CD14-positive monocyte (primary cell): Measurements from ENCODE around the gene VPS33B. TPM values are rescaled to one million over a fixed set of nuclear protein-coding genes. Genes with fewer than 3 reads are reported as not detected.

ENCODE experiments used
- DNase-seq, 3 donors: peaks; one replicate each; pipeline ENCODE4 v3.0.0-alpha.2; 2011 to 2022
- H2AFZ ChIP-seq: 2 replicates; pipeline ENCODE4 v1.6.0; 2012; ENCODE audit warnings: mild to moderate bottlenecking, low read depth, low read length, inconsistent platforms; ENCODE audit not compliant: insufficient read depth, poor library complexity, severe bottlenecking
- H3K27ac ChIP-seq, 2 donors: 1 replicate in 1 of 2; 2 replicates in 1 of 2; pipeline ENCODE4 v1.5.1; 2012 to 2013; ENCODE audit warnings: low read length in 2 of 2, control low read depth in 1 of 2, inconsistent platforms in 1 of 2, low read depth in 1 of 2, mild to moderate bottlenecking in 1 of 2
- H3K27me3 ChIP-seq, 2 donors: one replicate each; pipeline versions ENCODE4 v1.6.0 to v1.6.1; 2011 to 2013; ENCODE audit warnings: low read length in 2 of 2; ENCODE audit not compliant: control insufficient read depth in 2 of 2, insufficient read depth in 2 of 2
- H3K36me3 ChIP-seq, 2 donors: replicated peaks in 1 of 2; 1 replicate in 1 of 2; 2 replicates in 1 of 2; pipeline versions ENCODE4 v1.5.1 to v1.6.1; 2012 to 2013; ENCODE audit warnings: low read length in 2 of 2, control low read depth in 1 of 2, inconsistent platforms in 1 of 2, mild to moderate bottlenecking in 1 of 2; ENCODE audit not compliant: insufficient read depth in 2 of 2, control insufficient read depth in 1 of 2
- H3K4me1 ChIP-seq, 2 donors: 1 replicate in 1 of 2; 2 replicates in 1 of 2; pipeline versions ENCODE4 v1.5.1 to v1.6.1; 2012 to 2013; ENCODE audit warnings: low read length in 2 of 2, control low read depth in 1 of 2, inconsistent platforms in 1 of 2, mild to moderate bottlenecking in 1 of 2, moderate library complexity in 1 of 2; ENCODE audit not compliant: insufficient read depth in 2 of 2, control insufficient read depth in 1 of 2
- H3K4me2 ChIP-seq: replicated peaks from 2 replicates; pipeline ENCODE3; 2012; ENCODE audit warnings: low read length, moderate library complexity, mild to moderate bottlenecking; ENCODE audit not compliant: poor library complexity, severe bottlenecking; ENCODE audit errors: extremely low read depth
- H3K4me3 ChIP-seq, 3 experiments: fragments of 200-600 bp in 1 of 3; sonication (generic) in 1 of 3; replicated peaks in 1 of 3; 1 replicate in 2 of 3; 2 replicates in 1 of 3; pipeline ENCODE4 v1.5.1; 2011 to 2013; ENCODE audit warnings: low read length in 3 of 3, mild to moderate bottlenecking in 3 of 3, control low read depth in 2 of 3, low read depth in 2 of 3, inconsistent platforms in 1 of 3, moderate library complexity in 1 of 3
- H3K79me2 ChIP-seq: 2 replicates; pipeline ENCODE4 v1.6.0; 2012; ENCODE audit warnings: mild to moderate bottlenecking, control low read depth, inconsistent platforms, low read length, moderate library complexity; ENCODE audit not compliant: insufficient read depth
- H3K9ac ChIP-seq: 2 replicates; pipeline ENCODE4 v1.6.0; 2017; ENCODE audit warnings: low read length, mild to moderate bottlenecking; ENCODE audit not compliant: insufficient read depth, poor library complexity, severe bottlenecking
- H3K9me3 ChIP-seq, 2 donors: replicated peaks in 1 of 2; 1 replicate in 1 of 2; 2 replicates in 1 of 2; pipeline versions ENCODE4 v1.5.1 to v1.6.1; 2012 to 2013; ENCODE audit warnings: low read length in 2 of 2, control low read depth in 1 of 2; ENCODE audit not compliant: control insufficient read depth in 1 of 2, insufficient read depth in 1 of 2
- H4K20me1 ChIP-seq: 2 replicates; pipeline ENCODE4 v1.6.0; 2012; ENCODE audit warnings: mild to moderate bottlenecking, low read length, control low read depth, moderate library complexity; ENCODE audit not compliant: insufficient read depth
- H3K27ac Mint-ChIP-seq, 7 donors: one replicate each; pipeline ENCODE4 v1.8.0; 2020; ENCODE audit warnings: mild to moderate bottlenecking in 7 of 7, mixed read lengths in 7 of 7, moderate library complexity in 6 of 7, inconsistent platforms in 2 of 7
- H3K27me3 Mint-ChIP-seq, 3 donors: one replicate each; pipeline ENCODE4 v1.8.0; 2021 to 2022; ENCODE audit warnings: low read depth in 3 of 3, mild to moderate bottlenecking in 3 of 3, mixed read lengths in 3 of 3, moderate library complexity in 3 of 3, inconsistent platforms in 1 of 3
- H3K36me3 Mint-ChIP-seq, 2 donors: one replicate each; pipeline ENCODE4 v1.8.0; 2020; ENCODE audit warnings: mixed read lengths in 2 of 2, inconsistent platforms in 1 of 2, mild to moderate bottlenecking in 1 of 2
- H3K4me1 Mint-ChIP-seq: one replicate; pipeline ENCODE4 v1.8.0; 2020; ENCODE audit warnings: mild to moderate bottlenecking, mixed read lengths
- H3K4me3 Mint-ChIP-seq, 2 donors: one replicate each; pipeline ENCODE4 v1.8.0; 2020; ENCODE audit warnings: mild to moderate bottlenecking in 2 of 2, mixed read lengths in 2 of 2, moderate library complexity in 1 of 2
- H3K9me3 Mint-ChIP-seq, 7 donors: one replicate each; pipeline ENCODE4 v1.8.0; 2020 to 2022; ENCODE audit warnings: mixed read lengths in 7 of 7, mild to moderate bottlenecking in 6 of 7, moderate library complexity in 6 of 7, inconsistent platforms in 2 of 7
- CTCF ChIP-seq: fragments of 200-600 bp; IDR thresholded peaks from one replicate; pipeline ENCODE4 v1.8.0; 2022; ENCODE audit warnings: antibody characterized with exemption, mild to moderate bottlenecking
- WGBS: methylation state at CpG from one replicate; pipeline ENCODE4 v1.1.5; 2013; ENCODE audit warnings: missing lambda C conversion rate; ENCODE audit not compliant: insufficient coverage; 5-methylcytosine and 5-hydroxymethylcytosine counted together
- intact Hi-C, 2 donors: fragments of 100-400 bp; cut with micrococcal nuclease; formaldehyde crosslinking; loops; one replicate each; pipeline versions ENCODE4 v1.15.0 to v1.15.1; 2023
- polyA plus RNA-seq, 3 donors: library from polyadenylated mRNA; depleted of rRNA in 1 of 3; unstranded in 2 of 3; stranded (reverse) in 1 of 3; fragments of 300-500 nt in 2 of 3; fragments of >200 nt in 1 of 3; fragmentation: Illumina TruSeq in 2 of 3; gene quantifications; 1 replicate in 2 of 3; 2 replicates in 1 of 3; pipeline ENCODE4 v1.2.3, GENCODE V29; 2012 to 2021

VPS33B gene
- polyA plus RNA-seq, 3 donors, result 4.0 to 16.9 (median 4.8) TPM

GRCh38 chr15:90959894-90960293 lies 62.5 kb downstream of the VPS33B start:
- Histone ChIP-seq H3K9me3 (no peaks in the 10 kb centered on the region), H2AFZ (no peak overlapping the region), H3K4me2 (no peak overlapping the region), H3K9ac (no peak overlapping the region), H3K4me3 (no peak overlapping the region), H4K20me1 (peaks cover 11% of the 10 kb centered on the region), H3K27ac (no peak overlapping the region), H3K4me1 (peaks cover 14 to 23% of the 10 kb centered on the region in 2 donors), H3K36me3 (peaks cover 29 to 53% of the 10 kb centered on the region in 2 donors), H3K79me2 (peaks cover 26% of the 10 kb centered on the region), H3K27me3 (no peaks in the 10 kb centered on the region)
- no peak for TF ChIP-seq CTCF
- DNase-seq, result no peak
- H3K9me3 Mint-ChIP-seq, result no peaks in the 10 kb centered on the region
- WGBS, result 92% methylated on average over 4 of the region's 5 CpGs
- H3K27me3 Mint-ChIP-seq, result no peaks in the 10 kb centered on the region
- peaks cover 19% of the 10 kb centered on the region for H3K4me1 Mint-ChIP-seq
- H3K36me3 Mint-ChIP-seq, result peaks cover 41 to 56% of the 10 kb centered on the region in 2 donors
- peak overlapping the region in 1 of 7 donors; percentile 33 for H3K27ac Mint-ChIP-seq
- intact Hi-C loops, result loop anchor here in 1 of 2 donors (10.0 kb wide), 2 partner anchors 65 to 315 kb away; partner anchors contain the start of gene VPS33B
- no peak overlapping the region for H3K4me3 Mint-ChIP-seq

- no peak overlapping the region for H3K27ac Mint-ChIP-seq
- H3K9ac ChIP-seq, result no peak overlapping the region
Observed at GRCh38 chr15:90959028-90959595, 63.3 kb downstream of the VPS33B start.

More at GRCh38 chr15:90959028-90959595, 63.3 kb downstream of the VPS33B start:
- Histone ChIP-seq H3K27me3 (no peaks in the 10 kb centered on the region), H3K4me3 (no peak overlapping the region), H3K4me1 (peaks cover 17 to 30% of the 10 kb centered on the region in 2 donors), H3K9me3 (no peaks in the 10 kb centered on the region), H3K4me2 (no peak overlapping the region), H3K27ac (no peak overlapping the region), H3K79me2 (peaks cover 26% of the 10 kb centered on the region), H4K20me1 (peaks cover 11% of the 10 kb centered on the region), H3K36me3 (peaks cover 29 to 45% of the 10 kb centered on the region in 2 donors), H2AFZ (no peak overlapping the region)
- Mint-ChIP-seq H3K27me3 (no peaks in the 10 kb centered on the region), H3K4me3 (no peak overlapping the region), H3K4me1 (peaks cover 19% of the 10 kb centered on the region), H3K9me3 (no peaks in the 10 kb centered on the region), H3K36me3 (peaks cover 41 to 50% of the 10 kb centered on the region in 2 donors)
- no peak for TF ChIP-seq CTCF
- intact Hi-C loops, result loop anchor here in 1 of 2 donors (10.0 kb wide), 2 partner anchors 66 to 316 kb away; partner anchors contain the start of gene VPS33B
- WGBS, result 100% methylated on average over 2 of the region's 8 CpGs
- DNase-seq, result no peak
